T-helper 22 cell (primary cell): ENCODE measurements around the gene NUDT8.
"Not testable (repeated sequence)": the region's sequence is repeated elsewhere in the genome, so short reads cannot be mapped to it uniquely, and the experiment has no call there.

Experiments
- DNase-seq: peaks from one replicate; pipeline ENCODE4 v3.0.0-alpha.2; 2020; ENCODE audit warnings: low read depth

The NUDT8 gene

GRCh38 chr11:67611704-67612587 is 17.8 kb downstream of the NUDT8 start:
- DNase-seq = no peak

GRCh38 chr11:67611165-67611564 is 18.6 kb downstream of the NUDT8 start:
- DNase-seq = no peak

- DNase-seq = no peak
Measured at GRCh38 chr11:67610302-67610868, 19.4 kb downstream of the NUDT8 start.

GRCh38 chr11:67609316-67609715 is 20.4 kb downstream of the NUDT8 start:
- no peak for DNase-seq

GRCh38 chr11:67608486-67608885 is 21.3 kb downstream of the NUDT8 start:
- no peak for DNase-seq

- DNase-seq = no peak
Measured at GRCh38 chr11:67607507-67607906, 22.2 kb downstream of the NUDT8 start.

GRCh38 chr11:67606492-67607295 is 23.0 kb downstream of the NUDT8 start, which contains the start of gene NDUFV1:
NDUFV1 (plus strand) TSS chr11:67606936; CDS start chr11:67607005, 69 bp downstream.
- DNase-seq = peak; percentile 93

- no peak for DNase-seq
Measured at GRCh38 chr11:67606093-67606491, 23.6 kb downstream of the NUDT8 start.

- DNase-seq = no peak
Measured at GRCh38 chr11:67605231-67606011, 24.3 kb downstream of the NUDT8 start.

- DNase-seq = no peak
Measured at GRCh38 chr11:67604815-67605214, 24.9 kb downstream of the NUDT8 start.

GRCh38 chr11:67604119-67604518 is 25.6 kb downstream of the NUDT8 start:
- DNase-seq = not testable (repeated sequence)

GRCh38 chr11:67601098-67601497 is 28.6 kb downstream of the NUDT8 start:
- no peak for DNase-seq

- no peak for DNase-seq
Measured at GRCh38 chr11:67600324-67601029, 29.3 kb downstream of the NUDT8 start.

- DNase-seq = no peak
Measured at GRCh38 chr11:67599149-67599548, 30.6 kb downstream of the NUDT8 start.

- DNase-seq = not testable (repeated sequence)
Measured at GRCh38 chr11:67597963-67598362, 31.8 kb downstream of the NUDT8 start.

- DNase-seq = not testable (repeated sequence)
Measured at GRCh38 chr11:67597458-67597857, 32.3 kb downstream of the NUDT8 start.

- DNase-seq = no peak
Measured at GRCh38 chr11:67596753-67597300, 32.9 kb downstream of the NUDT8 start.

- no peak for DNase-seq
Measured at GRCh38 chr11:67594480-67594879, 35.3 kb downstream of the NUDT8 start.

- no peak for DNase-seq
Measured at GRCh38 chr11:67593565-67593905, 36.2 kb downstream of the NUDT8 start.

- DNase-seq = no peak
Measured at GRCh38 chr11:67592880-67593564, 36.7 kb downstream of the NUDT8 start.
